Activated effector memory CD4-positive, alpha-beta T cell treated with anti-CD3 and anti-CD28 coated beads, Interleukin-2, amount 50 U/mL, for 16 hours (primary cell): Measurements from ENCODE around the gene INTS14.
"Not testable (repeated sequence)": the region's sequence is repeated elsewhere in the genome, so short reads cannot be mapped to it uniquely, and the experiment has no call there.

Experiments used
- DNase-seq: peaks from one replicate; pipeline ENCODE4 v3.0.0-alpha.2; 2020

Gene INTS14

GRCh38 chr15:65630760-65631159 lies 19.8 kb upstream of the INTS14 start:
- no peak for DNase-seq

- no peak for DNase-seq
Observed at GRCh38 chr15:65629548-65629947, 18.6 kb upstream of the INTS14 start.

DNA sequence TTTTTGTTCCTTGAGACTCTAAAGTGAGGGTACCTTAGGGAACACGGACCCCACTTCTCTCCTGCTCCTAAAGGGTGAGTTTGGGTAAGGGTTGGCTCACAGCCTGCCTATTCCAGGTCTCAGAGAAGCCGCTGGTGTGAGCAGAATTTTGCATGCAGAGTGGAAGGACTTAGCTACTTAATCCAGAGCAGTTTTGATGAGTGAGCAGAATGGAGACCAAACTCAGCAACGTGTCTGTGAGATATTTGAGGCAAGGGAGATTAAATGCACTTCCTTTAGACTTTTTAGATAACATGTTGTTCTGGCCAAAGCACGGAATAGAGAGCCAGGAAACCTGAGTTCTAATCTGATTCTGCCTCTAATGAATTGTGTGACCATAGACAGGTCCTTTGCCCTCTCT lies 15.9 kb upstream of the INTS14 start:
- DNase-seq: no peak

DNA sequence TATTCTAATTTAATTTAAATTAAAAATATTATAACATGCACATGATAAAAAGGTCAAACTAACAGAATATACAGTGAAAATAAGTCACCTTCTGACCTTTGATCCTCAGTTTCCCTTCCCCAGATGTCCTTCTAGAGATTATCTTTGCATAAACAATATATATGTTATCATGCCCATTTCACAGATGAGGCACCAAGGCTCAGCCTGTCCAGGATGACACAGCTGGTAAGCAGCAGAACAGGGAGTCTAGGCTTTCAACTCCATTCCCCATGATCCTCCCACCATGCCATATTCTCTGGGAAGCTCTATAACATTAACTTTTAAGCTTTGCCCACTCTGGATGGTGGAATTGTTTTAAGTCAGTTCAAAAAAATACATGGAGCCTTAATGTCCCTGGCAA lies 12.2 kb upstream of the INTS14 start:
- no peak for DNase-seq

GRCh38 chr15:65621638-65622037 lies 10.7 kb upstream of the INTS14 start, which contains the start of gene SLC24A1:
Gene SLC24A1 (plus strand): TSS chr15:65621938. CDS start chr15:65624081, 2,143 bp downstream.
- DNase-seq: no peak

DNA sequence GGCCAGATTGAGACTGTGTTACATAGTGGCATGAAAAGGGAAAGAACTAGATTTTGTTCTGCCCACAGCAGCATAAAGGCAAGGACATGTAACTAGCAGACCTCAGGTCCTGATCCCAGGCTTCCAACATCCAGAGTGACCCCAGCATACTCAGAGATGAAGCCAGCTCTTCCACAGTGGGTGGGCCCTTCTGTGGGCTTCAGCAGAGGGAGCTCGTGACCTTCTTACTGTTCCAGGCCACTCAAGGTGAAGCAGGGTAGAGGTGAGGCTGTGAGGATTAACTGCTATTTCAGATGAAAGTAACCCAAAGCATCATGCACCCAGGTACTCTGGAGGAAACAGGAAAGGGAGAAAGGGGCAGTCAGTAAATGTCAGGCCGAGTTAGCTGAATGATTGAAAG lies 9.9 kb upstream of the INTS14 start:
- DNase-seq: no peak

- DNase-seq: no peak
Observed at GRCh38 chr15:65619626-65620290, 8.8 kb upstream of the INTS14 start.

DNA sequence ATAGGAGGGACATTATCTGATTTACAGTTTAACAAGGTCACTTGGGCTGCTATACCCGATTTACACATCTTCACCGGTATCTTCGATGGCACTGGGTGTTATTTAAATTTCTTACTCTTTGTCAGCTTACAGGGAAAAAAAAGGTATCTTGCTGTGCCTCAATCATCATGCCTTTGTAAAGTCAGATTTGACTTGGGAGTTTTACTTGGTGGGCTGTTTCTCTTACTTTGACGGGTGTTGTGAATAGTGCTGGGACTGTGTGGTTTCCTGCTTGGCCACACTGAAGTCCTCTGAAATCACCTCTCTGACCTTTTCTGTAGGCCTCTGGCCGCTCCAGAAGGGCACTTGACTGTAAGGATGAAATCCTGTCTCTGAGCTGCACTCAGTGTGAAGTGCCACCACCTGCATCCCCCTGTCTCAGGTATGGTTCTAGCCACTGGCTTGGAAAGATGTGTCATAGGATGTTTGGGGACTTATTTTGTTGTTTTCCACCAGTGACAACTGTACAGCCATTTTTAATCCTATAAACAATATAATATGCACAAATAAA lies 7.7 kb upstream of the INTS14 start:
- no peak for DNase-seq

DNA sequence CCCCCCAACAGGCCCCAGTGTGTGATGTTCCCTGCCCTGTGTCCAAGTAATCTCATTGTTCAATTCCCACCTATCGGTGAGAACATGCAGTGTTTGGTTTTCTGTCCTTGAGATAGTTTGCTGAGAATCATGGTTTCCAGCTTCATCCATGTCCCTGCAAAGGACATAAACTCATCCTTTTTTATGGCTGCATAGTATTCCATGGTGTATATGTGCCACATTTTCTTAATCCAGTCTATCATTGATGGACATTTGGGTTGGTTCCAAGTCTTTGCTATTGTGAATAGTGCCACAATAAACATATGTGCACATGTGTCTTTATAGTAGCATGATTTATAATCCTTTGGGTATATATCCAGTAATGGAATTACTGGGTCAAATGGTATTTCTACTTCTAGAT lies 5.0 kb upstream of the INTS14 start:
- not testable (repeated sequence) for DNase-seq

GRCh38 chr15:65612949-65613744 lies 2.2 kb upstream of the INTS14 start:
- DNase-seq: no peak

DNA sequence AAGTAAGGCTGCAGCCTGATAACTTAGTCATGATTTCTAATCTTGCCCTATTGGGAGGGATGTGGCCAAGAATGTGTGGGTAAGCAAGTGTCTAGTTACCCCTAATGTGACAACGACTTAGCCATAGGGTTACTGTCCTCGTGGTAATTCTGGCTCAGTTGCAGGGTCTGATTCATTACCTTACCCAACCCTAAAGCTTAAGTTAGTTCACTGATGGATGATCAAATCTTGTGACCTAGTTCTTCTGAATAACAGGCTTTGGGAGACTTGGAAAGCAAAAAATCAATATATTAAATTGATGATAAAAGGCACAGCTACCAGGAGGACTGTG lies 1.6 kb upstream of the INTS14 start:
- DNase-seq: no peak

GRCh38 chr15:65611888-65612615 lies 1.1 kb upstream of the INTS14 start:
- no peak for DNase-seq

- DNase-seq: no peak
Observed at GRCh38 chr15:65603559-65603958, 7.4 kb downstream of the INTS14 start.

- no peak for DNase-seq
Observed at GRCh38 chr15:65603134-65603533, 7.8 kb downstream of the INTS14 start.

DNA sequence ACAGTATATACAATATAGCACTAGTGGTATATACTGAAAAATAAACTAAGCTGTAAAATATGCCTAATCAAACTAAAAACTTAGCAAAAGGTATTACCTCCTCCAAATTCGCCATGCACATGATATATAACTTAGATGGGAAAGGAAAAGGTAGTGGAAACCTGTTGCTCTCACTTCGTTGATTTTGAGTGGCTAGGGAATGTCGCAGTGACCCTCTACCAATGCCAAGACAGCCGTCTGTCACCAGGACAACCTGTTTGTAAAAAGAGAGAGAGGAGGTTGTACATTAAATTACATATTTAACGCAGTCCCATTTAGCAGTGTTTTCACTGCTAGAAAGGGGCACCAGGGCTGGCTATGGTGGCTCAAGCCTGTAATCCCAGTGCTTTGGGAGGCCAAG lies 11.3 kb downstream of the INTS14 start:
- no peak for DNase-seq

GRCh38 chr15:65598468-65598867 lies 12.5 kb downstream of the INTS14 start:
- DNase-seq: no peak

DNA sequence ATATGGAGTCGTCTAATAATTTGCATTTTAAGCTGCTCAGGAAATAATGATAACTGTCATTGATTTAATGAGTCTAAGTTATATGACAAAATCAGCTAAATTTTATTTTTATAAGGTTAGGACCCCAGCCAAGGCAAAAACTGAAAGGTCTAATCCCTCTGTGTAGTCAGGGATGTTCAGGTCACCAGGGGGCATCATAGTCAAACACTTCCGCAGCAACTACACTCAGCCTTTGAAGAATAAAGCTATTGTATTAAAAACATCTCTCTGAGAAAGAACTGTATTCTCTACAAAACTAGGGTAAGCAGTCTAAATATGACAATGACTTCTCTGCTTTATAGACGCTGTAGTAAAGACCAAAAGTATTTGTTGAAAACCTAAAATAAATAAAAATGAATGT lies 15.0 kb downstream of the INTS14 start:
- DNase-seq: no peak

DNA sequence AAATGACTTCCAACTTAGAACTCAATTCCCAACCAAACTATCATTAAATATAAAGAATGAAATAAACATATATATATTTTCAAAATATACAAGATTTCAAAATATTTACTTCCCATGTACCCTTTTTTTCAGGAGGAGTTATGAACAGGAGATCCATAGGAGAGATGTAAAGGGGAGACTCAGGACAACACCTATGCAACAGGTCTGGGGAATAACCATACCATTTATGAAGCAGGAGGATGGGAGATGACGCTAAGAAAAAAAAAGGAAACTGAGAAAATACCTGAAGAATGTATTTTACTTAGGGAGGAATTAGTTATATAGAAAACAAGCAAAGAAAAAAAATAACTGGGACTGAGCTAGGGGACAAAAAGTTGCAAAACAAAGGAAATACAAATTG lies 23.8 kb downstream of the INTS14 start:
- DNase-seq: no peak

DNA sequence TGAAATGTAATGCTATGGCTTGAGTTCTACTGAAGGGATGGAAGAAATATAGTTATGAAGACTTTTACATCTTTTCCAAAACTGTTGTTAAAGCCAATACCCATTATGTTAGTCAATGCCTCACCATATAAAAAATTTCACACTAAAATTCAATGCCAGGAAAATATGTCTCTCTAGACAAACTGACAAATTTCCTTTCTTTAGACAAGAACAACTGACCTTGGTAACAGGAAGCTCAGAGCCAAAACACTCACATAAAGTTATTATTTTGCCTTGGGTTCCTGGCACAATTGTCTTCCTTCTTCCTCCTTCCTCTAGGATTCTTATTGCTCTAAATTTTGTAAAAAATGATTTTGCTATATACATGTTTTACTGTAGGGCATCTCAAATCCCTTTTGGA lies 26.7 kb downstream of the INTS14 start:
- no peak for DNase-seq

DNA sequence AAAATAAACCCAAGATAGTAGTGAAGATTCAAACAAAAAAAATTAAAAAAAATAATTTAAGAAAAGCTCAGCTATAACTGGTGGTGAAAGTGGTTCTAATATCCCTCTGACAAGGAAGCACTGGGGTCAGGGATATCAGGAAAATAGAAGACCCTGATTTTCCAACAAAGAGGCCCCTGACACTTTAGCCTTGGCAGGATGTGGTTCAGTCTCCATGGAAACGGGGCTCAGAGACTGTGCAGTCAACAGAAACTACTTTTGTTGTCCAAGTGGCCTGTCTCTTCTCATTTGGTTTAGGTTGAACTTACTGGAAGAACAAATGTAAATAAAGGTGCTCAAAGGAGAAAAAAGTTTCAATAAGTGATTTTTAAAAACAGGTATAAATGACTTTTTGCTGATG lies 27.2 kb downstream of the INTS14 start:
- DNase-seq: peak; percentile 69

DNA sequence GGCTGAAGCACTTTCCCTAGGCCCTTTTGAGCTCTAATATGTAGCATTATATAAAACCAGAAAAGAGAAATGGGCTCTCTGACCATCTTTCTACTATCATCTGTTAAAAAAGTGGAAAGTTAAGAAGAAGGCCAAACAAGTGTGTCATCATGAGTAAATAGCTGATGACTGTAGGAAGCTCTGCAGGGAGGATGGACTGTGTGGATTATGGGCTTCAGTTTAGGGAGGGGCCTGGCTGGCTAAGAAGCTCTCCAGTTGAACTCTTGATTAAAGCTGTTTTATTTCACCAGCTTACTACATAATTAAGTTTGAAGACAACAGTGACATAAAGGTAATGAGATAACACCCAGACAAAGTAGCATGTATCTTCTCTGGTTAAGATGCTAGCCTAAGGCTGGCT lies 30.6 kb downstream of the INTS14 start:
- no peak for DNase-seq

DNA sequence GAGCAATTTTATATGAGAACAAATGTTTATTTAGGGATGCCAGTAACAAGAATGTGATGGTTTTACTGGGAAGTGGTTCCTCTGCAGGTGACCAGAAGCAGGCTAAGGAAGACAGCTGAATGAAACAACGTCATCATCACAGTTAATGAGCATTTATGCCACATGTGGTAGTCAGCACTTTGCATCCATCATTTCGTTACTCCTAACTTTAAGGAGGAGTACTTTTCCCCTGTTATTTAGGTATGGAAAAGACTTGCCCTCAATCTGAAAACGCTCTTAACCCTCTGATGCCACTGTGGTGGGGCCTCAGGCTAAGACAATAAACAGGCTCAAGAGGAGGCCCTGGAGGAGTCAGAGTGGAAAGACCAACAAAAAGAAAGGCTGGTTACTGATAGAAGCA lies 31.2 kb downstream of the INTS14 start:
- DNase-seq: no peak

DNA sequence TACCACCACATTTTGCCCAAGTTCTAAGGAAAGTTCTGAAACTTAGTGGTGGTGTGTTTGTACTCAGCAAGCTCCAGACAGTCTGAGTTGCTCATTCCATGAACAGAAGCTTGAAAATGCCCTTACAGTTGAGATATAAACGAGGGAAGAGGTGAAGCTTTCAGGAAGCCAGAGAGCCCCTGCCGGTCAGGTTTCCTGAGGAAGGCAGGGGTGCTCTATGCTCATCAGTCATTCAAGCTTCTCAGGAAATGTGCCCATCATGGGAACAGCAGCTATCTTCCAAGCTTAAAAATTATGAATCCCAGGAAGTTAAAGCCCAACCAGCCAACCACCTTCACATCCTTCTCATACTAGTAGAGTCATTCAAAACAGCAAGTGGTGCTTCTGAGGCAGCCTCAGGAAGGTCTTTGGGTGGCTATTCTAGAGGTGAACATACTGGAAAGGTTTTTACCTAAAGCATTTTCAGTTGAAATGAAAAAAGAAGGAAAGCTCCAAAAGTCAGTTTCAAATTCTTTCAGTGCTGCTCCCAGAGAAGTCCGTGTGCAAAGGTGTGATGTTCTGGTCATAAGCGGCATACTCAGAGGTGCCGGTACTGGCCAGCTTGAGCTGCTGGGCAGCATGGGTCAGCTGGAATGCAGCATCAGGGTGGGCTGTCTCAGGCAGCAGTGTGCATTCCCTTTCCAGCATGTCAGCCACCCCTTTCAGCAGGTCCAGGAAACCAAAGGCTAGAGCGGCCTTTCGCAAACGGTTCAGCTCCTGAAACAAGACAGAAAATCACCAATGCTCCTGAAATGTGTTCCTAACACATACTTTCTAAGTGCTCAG lies 31.8 kb downstream of the INTS14 start:
- DNase-seq: no peak
